SU-DHL-6 (cell line): ENCODE data around the gene RPS16.

Experiments used
- CTCF ChIP-seq: fragments of 200-600 bp; sonication (generic); IDR thresholded peaks from one replicate; pipeline ENCODE4 v1.5.1; 2017; ENCODE audit warnings: antibody characterized with exemption, mild to moderate bottlenecking, low read length, moderate library complexity; ENCODE audit not compliant: insufficient read depth, poor library complexity, severe bottlenecking
- EZH2phosphoT487 ChIP-seq: fragments of 200-600 bp; sonication (generic), shearing (Covaris generic); conservative IDR thresholded peaks from 2 replicates; pipeline ENCODE4 v1.6.1; 2018; ENCODE audit warnings: mild to moderate bottlenecking, antibody characterized with exemption, low read length, moderate library complexity, mixed read lengths

- no peak for TF ChIP-seq CTCF
- no peak for TF ChIP-seq EZH2phosphoT487
Measured at GRCh38 chr19:39427707-39428106, 8.0 kb downstream of the RPS16 start.
